SJCRH30 (cell line): Measurements from ENCODE around the gene PPME1. TPM values are rescaled to one million over a fixed set of nuclear protein-coding genes. Genes with fewer than 3 reads are reported as not detected.

ENCODE experiments used
- DNase-seq, 2 experiments: peaks; one replicate each; pipeline ENCODE4 v3.0.0-alpha.2; 2015 to 2020
- H3K27ac ChIP-seq: fragments of 250-450 bp; sonication (Bioruptor Pico); 2 replicates; pipeline ENCODE4 v1.5.1; 2020; ENCODE audit warnings: mild to moderate bottlenecking, moderate library complexity
- H3K27me3 ChIP-seq: fragments of 250-450 bp; sonication (Bioruptor Pico); 2 replicates; pipeline ENCODE4 v1.5.1; 2020; ENCODE audit warnings: mild to moderate bottlenecking, moderate library complexity
- H3K36me3 ChIP-seq: fragments of 250-450 bp; sonication (Bioruptor Pico); 2 replicates; pipeline ENCODE4 v1.5.1; 2020; ENCODE audit warnings: mild to moderate bottlenecking, moderate library complexity
- H3K4me1 ChIP-seq: fragments of 250-450 bp; sonication (Bioruptor Pico); 2 replicates; pipeline ENCODE4 v1.5.1; 2020; ENCODE audit warnings: mild to moderate bottlenecking, moderate library complexity
- H3K4me3 ChIP-seq: fragments of 250-450 bp; sonication (Bioruptor Pico); 2 replicates; pipeline ENCODE4 v1.5.1; 2020; ENCODE audit warnings: mild to moderate bottlenecking, moderate library complexity
- H3K9me3 ChIP-seq: fragments of 250-450 bp; sonication (Bioruptor Pico); replicated peaks from 2 replicates; pipeline ENCODE4 v1.5.1; 2020; ENCODE audit warnings: mild to moderate bottlenecking, moderate library complexity
- total RNA-seq: library from RNA; depleted of rRNA; stranded (reverse); fragments of >200 nt; shearing (Covaris generic); gene quantifications from 2 replicates; pipeline ENCODE4 v1.2.3, GENCODE V29; 2014

Gene PPME1
- total RNA-seq, 1 experiment from 2014 or later, result 52.7 TPM

DNA sequence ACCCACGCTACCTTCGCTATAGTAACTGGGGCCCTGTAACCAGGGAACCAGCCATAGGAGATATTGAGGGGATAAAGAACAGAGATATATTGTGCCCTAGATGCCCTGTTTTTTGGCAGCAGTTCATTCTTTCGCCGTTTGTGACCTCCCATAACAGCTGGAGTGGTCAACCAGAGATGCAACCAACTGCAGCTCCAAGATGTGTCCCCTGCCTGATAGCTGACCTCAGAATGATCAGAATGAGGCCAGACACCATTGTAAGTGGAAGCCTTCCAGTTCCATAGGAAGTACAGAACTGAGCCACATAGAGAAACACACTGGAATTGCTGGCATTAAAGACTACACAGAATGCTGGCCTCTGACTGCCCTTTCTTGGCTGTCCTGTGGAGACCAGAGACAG, 101.2 kb downstream of the PPME1 start:
- H3K4me1 ChIP-seq, result peaks cover 11% of the 10 kb centered on the region
- no peaks in the 10 kb centered on the region for H3K27me3 ChIP-seq
- no peak overlapping the region for H3K4me3 ChIP-seq
- H3K27ac ChIP-seq, result no peak overlapping the region
- no peaks in the 10 kb centered on the region for H3K36me3 ChIP-seq
- DNase-seq, result peak; percentile 12 to 46
- H3K9me3 ChIP-seq, result no peaks in the 10 kb centered on the region

DNA sequence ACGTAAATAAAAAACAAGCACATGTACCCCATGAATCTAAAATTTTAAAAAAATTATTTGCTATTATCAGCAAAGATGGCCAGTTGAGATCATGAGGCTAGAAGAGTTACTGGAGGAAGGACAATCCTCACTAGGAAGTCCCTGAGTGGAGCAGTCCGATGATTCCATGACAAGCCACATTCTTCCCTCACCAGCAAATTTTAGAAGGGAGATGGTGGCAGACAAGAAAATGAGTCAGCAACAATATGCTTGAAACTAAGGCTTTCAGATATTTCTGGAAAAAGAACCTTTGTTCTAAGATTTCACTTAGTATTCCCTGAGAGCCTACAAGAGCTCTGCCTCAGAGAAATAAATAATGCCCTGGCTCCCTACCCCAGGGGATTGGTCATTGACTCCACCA, 105.5 kb downstream of the PPME1 start:
- no peak overlapping the region for H3K4me3 ChIP-seq
- H3K9me3 ChIP-seq, result no peaks in the 10 kb centered on the region
- no peaks in the 10 kb centered on the region; the same call in 1 of the 2 replicates for H3K4me1 ChIP-seq
- no peaks in the 10 kb centered on the region for H3K36me3 ChIP-seq
- H3K27ac ChIP-seq, result no peak overlapping the region
- H3K27me3 ChIP-seq, result no peaks in the 10 kb centered on the region
- DNase-seq, result no peak

DNA sequence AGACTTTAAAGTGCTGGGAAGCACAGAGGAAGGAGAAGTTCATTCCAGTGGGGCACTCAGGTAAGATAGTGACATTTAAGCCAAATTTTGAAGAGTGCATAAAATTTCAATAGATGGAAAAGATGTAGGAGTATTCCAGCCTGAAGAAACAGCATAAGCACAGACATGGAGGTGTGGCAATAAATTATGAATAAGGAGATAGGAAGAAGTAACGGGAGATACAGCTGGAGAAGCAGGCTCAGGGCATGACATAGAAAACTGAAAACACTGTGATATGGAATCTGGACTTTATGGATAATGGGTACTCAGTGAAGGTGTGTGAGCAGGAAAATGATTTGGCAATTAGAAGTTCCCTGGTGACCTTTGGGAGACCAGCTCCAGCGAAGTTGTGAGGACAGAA, 107.0 kb downstream of the PPME1 start:
- no peak overlapping the region for H3K4me3 ChIP-seq
- H3K27ac ChIP-seq, result no peak overlapping the region
- no peak for DNase-seq
- no peaks in the 10 kb centered on the region for H3K27me3 ChIP-seq
- no peaks in the 10 kb centered on the region for H3K9me3 ChIP-seq
- H3K36me3 ChIP-seq, result no peaks in the 10 kb centered on the region
- H3K4me1 ChIP-seq, result no peaks in the 10 kb centered on the region; the same call in 1 of the 2 replicates

DNA sequence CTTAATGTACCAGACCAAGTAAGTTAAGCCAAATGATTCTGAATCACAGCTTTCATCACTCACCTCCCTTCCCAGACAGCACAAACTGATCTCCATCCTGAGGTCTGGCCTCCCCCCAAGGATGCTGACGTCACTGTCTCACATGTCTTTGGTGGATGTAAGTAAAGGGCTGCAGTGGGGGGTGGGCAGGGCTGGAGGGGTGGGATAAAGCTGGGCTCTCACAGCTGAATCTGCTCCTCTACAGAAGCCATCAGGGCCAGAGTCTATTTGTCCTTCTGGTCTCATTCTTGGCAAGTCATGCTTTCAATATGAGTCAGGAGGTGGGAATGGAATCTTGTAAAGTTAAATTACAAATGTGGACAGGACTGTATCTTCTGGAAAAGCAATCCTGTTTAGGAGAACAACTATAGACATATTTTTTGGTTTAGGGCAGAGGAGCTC, 107.7 kb downstream of the PPME1 start:
- Histone ChIP-seq H3K27me3 (no peaks in the 10 kb centered on the region), H3K36me3 (no peaks in the 10 kb centered on the region), H3K4me3 (no peak overlapping the region), H3K9me3 (no peaks in the 10 kb centered on the region), H3K27ac (no peak overlapping the region), H3K4me1 (no peaks in the 10 kb centered on the region; the same call in 1 of the 2 replicates)
- peak; percentile 28 to 38 for DNase-seq

DNA sequence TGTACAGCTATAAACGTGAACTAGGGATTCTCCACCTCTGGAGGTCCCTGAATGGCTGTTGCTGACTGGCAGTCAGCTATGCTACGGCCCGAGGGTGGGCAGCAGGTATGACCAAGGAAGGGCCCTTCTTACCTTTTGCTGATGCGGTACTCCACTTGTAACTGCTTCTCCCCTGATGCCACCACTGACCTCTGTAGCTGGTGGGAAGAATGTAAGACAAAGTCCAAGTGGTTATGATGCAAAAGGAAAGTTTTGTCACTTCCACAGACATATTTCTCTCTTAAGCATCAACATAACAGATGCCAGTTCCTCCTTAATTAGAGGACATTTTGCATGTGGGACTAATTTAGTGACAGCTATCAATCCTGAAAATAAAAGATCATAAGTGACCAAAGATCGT, 108.2 kb downstream of the PPME1 start:
- Histone ChIP-seq H3K27ac (no peak overlapping the region), H3K9me3 (no peaks in the 10 kb centered on the region), H3K27me3 (no peaks in the 10 kb centered on the region), H3K36me3 (no peaks in the 10 kb centered on the region), H3K4me3 (no peak overlapping the region), H3K4me1 (no peaks in the 10 kb centered on the region; the same call in 1 of the 2 replicates)
- DNase-seq, result no peak

DNA sequence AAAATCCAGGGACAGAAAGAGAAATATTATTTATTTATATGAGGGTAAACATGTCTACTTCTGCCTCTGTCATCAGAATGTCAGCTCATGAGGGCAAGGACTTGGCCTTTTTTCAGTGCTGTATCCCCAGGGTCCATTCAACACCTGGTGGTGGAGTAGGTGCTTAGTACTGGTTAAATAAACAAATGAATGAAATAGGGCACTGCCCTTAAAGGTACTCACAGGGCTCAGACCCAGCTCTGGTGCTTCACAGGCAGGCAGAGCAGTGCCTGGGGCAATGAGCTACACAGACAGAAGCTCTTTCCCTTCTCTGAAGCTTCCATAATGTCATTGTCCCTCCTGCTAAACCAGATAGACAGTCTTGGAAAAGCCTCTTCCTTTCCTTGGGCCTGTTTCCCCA, 109.4 kb downstream of the PPME1 start:
- H3K9me3 ChIP-seq, result no peaks in the 10 kb centered on the region
- DNase-seq, result no peak
- H3K36me3 ChIP-seq, result no peaks in the 10 kb centered on the region
- H3K4me1 ChIP-seq, result no peaks in the 10 kb centered on the region; the same call in 1 of the 2 replicates
- H3K27ac ChIP-seq, result no peak overlapping the region
- no peaks in the 10 kb centered on the region for H3K27me3 ChIP-seq
- H3K4me3 ChIP-seq, result no peak overlapping the region

DNA sequence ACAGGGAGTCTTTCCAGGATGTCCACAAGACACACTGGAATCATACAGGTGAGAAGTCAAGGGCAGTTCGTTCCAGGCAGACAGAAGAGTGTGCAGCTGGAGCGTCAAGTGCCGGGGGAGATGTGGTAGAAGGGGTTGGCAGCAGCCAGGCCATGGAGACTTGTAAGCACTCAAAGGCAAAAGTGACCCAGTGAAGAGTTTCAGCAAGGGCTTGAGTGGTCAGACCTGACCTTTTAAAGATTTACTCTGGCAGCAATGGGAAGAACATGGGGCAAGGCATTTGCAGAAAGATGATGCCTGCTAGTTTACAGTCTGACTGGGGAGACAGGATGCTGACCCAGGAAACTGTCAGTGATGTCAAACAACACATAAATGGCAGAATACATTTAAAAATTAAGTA, 111.3 kb downstream of the PPME1 start:
- DNase-seq, result no peak
- no peaks in the 10 kb centered on the region; the same call in 1 of the 2 replicates for H3K4me1 ChIP-seq

DNA sequence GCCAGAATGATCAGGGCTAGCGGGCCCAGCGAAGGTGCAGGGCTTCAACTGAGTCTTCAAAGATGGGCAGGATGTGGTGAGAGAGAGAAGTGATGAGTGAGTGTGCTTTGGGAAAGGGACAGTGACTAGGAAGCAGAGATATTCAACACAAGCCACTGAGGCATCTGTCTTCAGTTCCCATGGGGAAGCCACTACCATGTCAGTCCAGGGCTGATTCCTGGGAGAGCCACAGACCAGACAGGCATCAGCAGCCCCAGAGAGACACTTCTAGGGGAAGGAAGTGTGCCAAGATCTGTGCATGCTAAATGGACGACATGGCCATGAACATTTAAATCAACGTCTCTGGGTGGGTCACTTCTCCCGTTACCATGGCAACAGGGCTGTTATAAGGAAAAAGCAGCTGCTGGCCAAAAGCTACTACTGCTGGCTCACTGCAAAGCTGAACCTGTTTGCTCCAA, 111.9 kb downstream of the PPME1 start:
- Histone ChIP-seq H3K9me3 (no peaks in the 10 kb centered on the region), H3K27ac (no peak overlapping the region), H3K36me3 (no peaks in the 10 kb centered on the region), H3K27me3 (no peaks in the 10 kb centered on the region), H3K4me1 (no peaks in the 10 kb centered on the region; the same call in 1 of the 2 replicates), H3K4me3 (no peak overlapping the region)
- DNase-seq, result peak; percentile 17 to 34

More for the DNA sequence above, 111.3 kb downstream of the PPME1 start:
- Histone ChIP-seq H3K27ac (no peak overlapping the region), H3K36me3 (no peaks in the 10 kb centered on the region), H3K4me3 (no peak overlapping the region), H3K27me3 (no peaks in the 10 kb centered on the region), H3K9me3 (no peaks in the 10 kb centered on the region)

DNA sequence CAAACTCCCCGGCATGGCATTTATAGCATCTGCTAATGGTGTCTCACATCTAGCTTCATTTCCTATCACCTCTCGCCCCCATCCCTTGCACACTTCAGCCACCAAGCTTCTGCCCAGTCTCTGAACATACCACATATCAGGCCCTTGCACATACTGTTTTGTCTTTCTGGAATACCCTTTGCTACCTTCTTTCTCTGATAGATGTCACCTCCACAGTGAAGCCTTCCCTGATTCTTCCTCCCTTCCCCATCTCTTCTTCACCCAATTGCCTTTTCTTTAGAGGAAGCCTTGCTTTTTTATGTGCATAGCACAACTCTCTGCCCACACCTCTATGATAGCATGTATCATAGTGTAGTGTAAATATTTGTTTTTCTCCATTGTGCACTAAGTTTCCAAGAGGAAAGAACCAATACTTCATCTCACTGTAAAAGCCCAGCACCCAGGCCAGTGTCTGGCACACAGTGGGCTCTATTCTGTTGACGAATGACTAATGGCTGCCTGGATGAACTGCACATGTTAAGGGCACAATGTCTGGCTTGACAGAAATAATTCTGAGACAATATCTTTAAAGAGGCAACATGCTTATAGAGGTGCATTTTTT, 112.6 kb downstream of the PPME1 start:
- no peak for DNase-seq
- no peak overlapping the region for H3K27ac ChIP-seq
- no peak overlapping the region for H3K4me3 ChIP-seq
- H3K27me3 ChIP-seq, result no peaks in the 10 kb centered on the region
- H3K4me1 ChIP-seq, result no peaks in the 10 kb centered on the region
- H3K9me3 ChIP-seq, result no peaks in the 10 kb centered on the region
- H3K36me3 ChIP-seq, result no peaks in the 10 kb centered on the region

DNA sequence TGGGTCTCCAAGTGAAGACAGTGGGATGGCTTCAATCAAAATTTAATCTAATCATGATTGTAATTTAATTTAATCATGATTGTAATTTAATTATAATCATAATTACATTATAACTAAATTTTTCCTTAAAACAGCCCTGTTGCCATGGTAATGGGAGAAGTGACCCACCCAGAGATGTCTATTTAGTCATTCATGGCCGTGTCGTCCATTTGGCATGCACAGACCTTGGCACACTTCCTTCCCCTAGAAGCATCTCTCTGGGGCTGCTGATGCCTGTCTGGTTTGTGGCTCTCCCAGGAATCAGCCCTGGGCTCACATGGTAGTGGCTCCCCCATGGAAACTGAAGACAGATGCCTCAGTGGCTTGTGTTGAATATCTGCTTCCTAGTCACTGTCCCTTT, 113.4 kb downstream of the PPME1 start:
- no peak for DNase-seq
- Histone ChIP-seq H3K27me3 (no peaks in the 10 kb centered on the region), H3K4me3 (no peak overlapping the region), H3K9me3 (no peaks in the 10 kb centered on the region), H3K27ac (no peak overlapping the region), H3K4me1 (no peaks in the 10 kb centered on the region), H3K36me3 (no peaks in the 10 kb centered on the region)

DNA sequence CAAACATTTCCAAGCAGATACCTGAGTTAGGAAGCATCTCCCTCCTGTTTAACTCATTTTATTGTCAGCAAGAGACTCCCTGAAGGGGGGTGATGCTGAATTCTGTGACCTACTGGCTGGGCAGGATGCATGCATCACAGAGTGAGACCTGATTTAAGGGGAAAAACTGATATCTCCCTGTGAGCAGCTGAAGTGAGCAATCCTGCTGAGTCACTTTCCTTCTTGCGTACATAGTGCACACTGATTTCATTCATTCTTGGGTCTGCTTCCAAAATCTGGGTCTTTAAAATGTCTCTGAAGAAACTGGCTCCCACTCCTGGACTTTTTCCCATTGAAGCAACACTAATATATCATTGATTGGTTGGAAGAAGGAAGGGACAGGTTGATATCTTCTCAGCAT, 117.1 kb downstream of the PPME1 start:
- Histone ChIP-seq H3K4me1 (no peaks in the 10 kb centered on the region), H3K36me3 (no peaks in the 10 kb centered on the region), H3K27ac (no peak overlapping the region), H3K4me3 (no peak overlapping the region), H3K27me3 (no peaks in the 10 kb centered on the region), H3K9me3 (0 out of 2 replicates have a peak, but pooled peaks cover under 1% of the 10 kb centered on the region)
- peak in 1 of 2 experiments; percentile 15 for DNase-seq

DNA sequence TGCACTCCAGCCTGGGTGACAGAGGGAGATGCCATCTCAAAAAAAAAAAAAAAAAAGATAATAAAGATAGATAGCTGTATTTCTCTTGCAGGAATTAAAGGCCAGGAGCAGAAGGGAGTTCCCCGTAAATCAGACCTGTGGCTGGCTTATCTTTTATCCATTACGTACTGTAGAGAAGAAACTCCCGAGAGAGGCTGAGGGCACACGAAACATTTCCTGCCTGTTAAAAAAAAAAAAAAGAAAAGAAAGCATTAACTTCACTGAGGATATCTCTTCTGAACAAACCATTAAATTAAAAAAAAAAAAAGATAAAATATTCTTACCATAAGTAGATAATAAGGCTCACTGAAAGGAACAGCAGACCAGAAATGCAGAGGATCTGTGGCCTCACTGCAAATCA, 117.8 kb downstream of the PPME1 start:
- H3K4me1 ChIP-seq, result no peaks in the 10 kb centered on the region
- H3K27ac ChIP-seq, result no peak overlapping the region
- no peak overlapping the region for H3K4me3 ChIP-seq
- DNase-seq, result no peak
- no peaks in the 10 kb centered on the region for H3K36me3 ChIP-seq
- 0 out of 2 replicates have a peak, but pooled peaks cover 5% of the 10 kb centered on the region for H3K9me3 ChIP-seq
- no peaks in the 10 kb centered on the region for H3K27me3 ChIP-seq

DNA sequence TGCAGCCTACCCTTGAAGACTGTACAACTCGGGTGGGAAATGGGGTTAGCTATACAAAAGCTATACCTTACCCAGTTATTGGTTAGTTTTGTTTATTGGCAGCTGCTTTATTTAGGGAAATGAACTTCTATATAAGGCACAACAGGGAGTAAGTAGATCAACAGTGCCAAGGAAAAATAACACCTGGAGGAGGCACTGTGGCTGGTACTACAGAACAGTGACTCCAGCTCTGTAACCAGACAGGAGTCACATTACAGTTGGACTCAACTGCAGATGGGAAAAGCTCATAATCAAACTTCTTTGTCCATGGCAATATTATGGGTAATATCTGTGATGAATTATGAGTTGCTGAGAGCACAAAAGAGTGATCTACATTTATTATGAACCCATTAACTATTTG, 126.4 kb downstream of the PPME1 start:
- no peak overlapping the region for H3K4me3 ChIP-seq
- 0 out of 2 replicates have a peak, but pooled peaks cover 8% of the 10 kb centered on the region for H3K9me3 ChIP-seq
- H3K27me3 ChIP-seq, result no peaks in the 10 kb centered on the region
- H3K4me1 ChIP-seq, result no peaks in the 10 kb centered on the region
- H3K36me3 ChIP-seq, result no peaks in the 10 kb centered on the region
- DNase-seq, result peak in 1 of 2 experiments; percentile 17
- H3K27ac ChIP-seq, result no peak overlapping the region

DNA sequence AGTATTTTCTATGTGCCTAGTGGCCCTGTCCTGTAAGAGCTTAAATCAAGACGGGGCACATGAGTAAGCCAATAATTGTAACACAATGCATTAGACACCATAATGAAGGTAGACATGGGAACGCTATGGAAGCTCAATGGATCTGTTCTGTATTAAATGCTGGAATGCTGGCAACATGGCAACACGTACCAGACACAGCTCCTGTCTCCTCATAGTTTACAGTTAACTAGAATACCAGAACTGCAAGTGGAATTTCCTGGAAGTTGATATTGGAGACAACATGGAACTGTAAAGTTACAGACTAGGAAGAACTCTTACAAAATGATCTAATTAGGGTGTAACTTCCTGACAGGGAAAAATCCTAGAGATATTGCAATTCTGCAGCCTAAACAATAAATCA, 127.9 kb downstream of the PPME1 start:
- H3K27me3 ChIP-seq, result no peaks in the 10 kb centered on the region
- H3K4me1 ChIP-seq, result no peaks in the 10 kb centered on the region
- H3K4me3 ChIP-seq, result no peak overlapping the region
- H3K27ac ChIP-seq, result no peak overlapping the region
- no peak for DNase-seq
- 0 out of 2 replicates have a peak, but pooled peaks cover 2% of the 10 kb centered on the region for H3K9me3 ChIP-seq
- H3K36me3 ChIP-seq, result no peaks in the 10 kb centered on the region
